Thoracic aorta (tissue), 2 donors: Measurements from ENCODE around the gene SKAP2. TPM values are rescaled to one million over a fixed set of nuclear protein-coding genes. Genes with fewer than 3 reads are reported as not detected.

Source experiments
- ATAC-seq: fragments of 150-250 bp; one replicate; pipeline ENCODE4 v1.8.0; 2017; ENCODE audit warnings: low read depth; ENCODE audit not compliant: insufficient number of reproducible peaks, low FRiP score
- DNase-seq: peaks from one replicate; pipeline ENCODE4 v3.0.0-alpha.2; 2020; ENCODE audit warnings: low spot score
- H3K27ac ChIP-seq, 2 donors: fragments of 200-600 bp; sonication (generic); 1 replicate in 1 of 2; 2 replicates in 1 of 2; pipeline ENCODE4 v1.5.1; 2016; ENCODE audit warnings: mild to moderate bottlenecking in 2 of 2, moderate library complexity in 2 of 2
- H3K27me3 ChIP-seq: fragments of 200-600 bp; sonication (generic); replicated peaks from 2 replicates; pipeline ENCODE4 v1.6.0; 2016; ENCODE audit warnings: mild to moderate bottlenecking; ENCODE audit not compliant: insufficient read depth
- H3K36me3 ChIP-seq: fragments of 200-600 bp; sonication (generic); one replicate; pipeline ENCODE4 v1.5.1; 2016
- H3K4me1 ChIP-seq, 2 donors: fragments of 200-600 bp; sonication (generic); 1 replicate in 1 of 2; 2 replicates in 1 of 2; pipeline versions ENCODE4 v1.5.1 to v1.6.0; 2016; ENCODE audit warnings: low read depth in 2 of 2, mild to moderate bottlenecking in 1 of 2; ENCODE audit not compliant: control insufficient read depth in 1 of 2
- H3K4me3 ChIP-seq: fragments of 200-600 bp; sonication (generic); 2 replicates; pipeline ENCODE4 v1.5.1; 2016; ENCODE audit warnings: mild to moderate bottlenecking
- H3K9me3 ChIP-seq: fragments of 200-600 bp; sonication (generic); 2 replicates; pipeline ENCODE4 v1.5.1; 2016
- CTCF ChIP-seq: fragments of 200-600 bp; sonication (generic); IDR thresholded peaks from one replicate; pipeline ENCODE4 v1.5.1; 2019; ENCODE audit warnings: antibody characterized with exemption
- total RNA-seq, 2 donors: library from RNA; depleted of rRNA; stranded (reverse); fragments of >200 nt; gene quantifications; one replicate each; pipeline versions ENCODE4 v1.1.0 to v1.2.3, GENCODE V29; 2016

SKAP2 gene
- total RNA-seq, 2 donors from 2014 or later: 16.6 to 29.0 TPM

- H3K36me3 ChIP-seq: no peaks in the 10 kb centered on the region
- H3K27me3 ChIP-seq: no peaks in the 10 kb centered on the region
- ATAC-seq (no peak), DNase-seq (no peak)
- H3K4me1 ChIP-seq: no peaks in the 10 kb centered on the region
- no peak for TF ChIP-seq CTCF
- H3K9me3 ChIP-seq: no peaks in the 10 kb centered on the region
- no peak overlapping the region for H3K4me3 ChIP-seq
- H3K27ac ChIP-seq: no peak overlapping the region
Measured at GRCh38 chr7:26620352-26620751, 244.0 kb downstream of the SKAP2 start.

GRCh38 chr7:26619348-26619984 is 244.9 kb downstream of the SKAP2 start:
- H3K9me3 ChIP-seq: no peaks in the 10 kb centered on the region
- no peaks in the 10 kb centered on the region for H3K27me3 ChIP-seq
- ATAC-seq: no peak
- DNase-seq: no peak
- no peaks in the 10 kb centered on the region for H3K4me1 ChIP-seq
- TF ChIP-seq CTCF: no peak
- H3K36me3 ChIP-seq: no peaks in the 10 kb centered on the region
- H3K4me3 ChIP-seq: no peak overlapping the region
- no peak overlapping the region for H3K27ac ChIP-seq

- no peak for DNase-seq
- Histone ChIP-seq H3K27me3 (no peaks in the 10 kb centered on the region), H3K9me3 (no peaks in the 10 kb centered on the region), H3K27ac (no peak overlapping the region), H3K4me1 (no peaks in the 10 kb centered on the region), H3K36me3 (no peaks in the 10 kb centered on the region), H3K4me3 (no peak overlapping the region)
- ATAC-seq: no peak
- no peak for TF ChIP-seq CTCF
Measured at GRCh38 chr7:26618898-26619297, 245.5 kb downstream of the SKAP2 start.

- Histone ChIP-seq H3K9me3 (no peaks in the 10 kb centered on the region), H3K27ac (no peak overlapping the region), H3K27me3 (no peaks in the 10 kb centered on the region), H3K4me1 (no peaks in the 10 kb centered on the region), H3K4me3 (no peak overlapping the region), H3K36me3 (no peaks in the 10 kb centered on the region)
- DNase-seq (no peak), ATAC-seq (no peak)
- no peak for TF ChIP-seq CTCF
Measured at GRCh38 chr7:26618449-26618848, 245.9 kb downstream of the SKAP2 start.

Other genes with a start within 250 kb of the SKAP2 start
- gene HOXA1, start 231.4 kb upstream of the SKAP2 start, total RNA-seq: 1 to 10 TPM in 1 of 2 donors, not detected in 1; 3.1 TPM
- 1 to 10 TPM; 3.4 to 4.6 TPM for gene HOXA2, start 238.1 kb upstream of the SKAP2 start, total RNA-seq